ENCODE results near the gene DIDO1. TPM values are rescaled to one million over a fixed set of nuclear protein-coding genes. Genes with fewer than 3 reads are reported as not detected.

DIDO1 gene
- total RNA-seq, 2 donors from 2014 or later, result 58.3 to 65.7 TPM

DNA sequence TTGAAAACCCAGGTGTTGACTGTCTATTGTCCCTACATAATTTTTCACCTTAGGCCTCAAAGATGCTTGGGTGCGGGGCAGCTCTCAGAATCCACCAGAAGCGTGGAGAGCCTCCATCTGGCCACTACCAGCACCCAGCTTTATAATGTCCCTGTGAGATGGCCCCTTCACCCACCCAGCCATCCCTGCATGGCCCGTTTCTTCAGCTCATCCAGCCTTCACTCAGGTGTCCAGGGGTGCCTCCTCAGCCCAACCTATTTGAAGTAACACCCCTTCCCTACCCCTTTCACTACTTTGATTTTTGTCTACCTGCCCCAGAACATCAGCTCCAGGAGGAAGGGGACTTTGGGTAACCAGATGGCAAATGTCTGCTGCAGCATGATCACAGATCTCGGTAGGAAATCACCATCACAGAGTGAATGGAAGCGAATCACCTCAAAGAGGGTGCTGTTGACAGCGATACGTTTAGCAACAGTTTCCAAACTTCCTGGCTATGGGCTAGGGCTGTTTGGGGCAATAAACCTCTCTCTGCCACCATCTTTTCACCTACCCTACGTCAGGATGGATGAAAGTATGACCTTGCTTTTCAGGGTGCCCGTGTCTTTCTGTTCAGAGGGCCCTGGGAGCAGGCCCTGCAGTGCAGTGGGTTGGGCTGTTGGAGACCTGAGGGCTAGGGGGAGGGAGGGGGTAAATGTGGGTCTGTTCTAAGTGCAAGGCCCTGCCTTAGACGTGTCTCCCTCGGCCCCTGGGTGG is 25.0 kb upstream of the DIDO1 start:
- H3K9me3 ChIP-seq (ENCODE audit: control insufficient read depth, low read length, poor library complexity, severe bottlenecking), result no peaks in the 10 kb centered on the region
- peak overlapping the region; percentile 15 for H3K4me3 Mint-ChIP-seq
- H3K4me1 Mint-ChIP-seq, result peaks cover 16% of the 10 kb centered on the region
- H3K27me3 Mint-ChIP-seq, result no peaks in the 10 kb centered on the region
- H3K27ac Mint-ChIP-seq, result no peak overlapping the region
- DNase-seq, result no peak
- H3K36me3 Mint-ChIP-seq (ENCODE audit: low read depth), result no peaks in the 10 kb centered on the region
- no peak for ATAC-seq

DNA sequence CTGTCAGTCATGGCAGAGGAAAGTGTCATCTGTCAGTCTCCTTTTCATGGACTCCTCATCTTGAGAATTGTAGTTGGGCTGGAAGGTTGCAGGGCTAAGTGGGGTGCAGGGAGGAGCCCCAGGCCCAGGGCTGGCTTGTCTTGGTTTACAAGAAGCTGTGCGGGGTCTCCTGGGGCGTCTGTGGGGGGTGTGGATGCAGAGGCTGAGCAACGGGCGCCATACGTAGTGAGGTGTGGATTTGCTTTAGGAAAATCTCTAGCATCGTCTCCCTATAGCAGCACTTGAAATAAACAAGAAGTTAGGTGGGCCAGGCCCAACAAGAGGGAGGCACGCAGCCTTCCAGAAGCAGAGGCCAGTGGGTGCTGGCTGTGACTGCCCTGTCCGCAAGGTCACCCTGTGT is 24.4 kb upstream of the DIDO1 start:
- no peaks in the 10 kb centered on the region for H3K9me3 ChIP-seq (ENCODE audit: control insufficient read depth, low read length, poor library complexity, severe bottlenecking)
- DNase-seq (no peak), ATAC-seq (no peak)
- Mint-ChIP-seq H3K27me3 (no peaks in the 10 kb centered on the region), H3K27ac (no peak overlapping the region), H3K36me3 (ENCODE audit: low read depth) (no peaks in the 10 kb centered on the region), H3K4me3 (no peak overlapping the region), H3K4me1 (peaks cover 16% of the 10 kb centered on the region)

DNA sequence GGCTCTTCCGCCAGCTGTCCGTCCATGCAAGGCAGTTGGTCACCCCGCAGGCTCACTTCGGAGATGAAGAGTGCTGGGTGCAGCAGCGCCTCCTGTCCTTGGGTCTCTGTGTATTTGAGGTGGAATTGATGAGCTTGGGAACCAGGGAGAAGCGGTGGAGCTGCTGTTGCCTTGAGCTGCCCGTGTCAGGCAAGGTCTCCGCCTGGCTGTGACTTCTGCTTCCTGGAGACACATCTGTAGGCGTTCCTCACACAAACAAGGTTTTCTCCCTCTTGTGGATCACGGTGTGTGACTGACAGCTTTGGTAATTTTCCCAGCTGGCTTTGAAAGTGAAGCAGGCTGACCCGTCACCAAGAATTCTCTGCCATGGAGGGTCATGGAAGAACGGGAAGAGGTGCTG is 23.7 kb upstream of the DIDO1 start:
- no peaks in the 10 kb centered on the region for H3K36me3 Mint-ChIP-seq (ENCODE audit: low read depth)

DNA sequence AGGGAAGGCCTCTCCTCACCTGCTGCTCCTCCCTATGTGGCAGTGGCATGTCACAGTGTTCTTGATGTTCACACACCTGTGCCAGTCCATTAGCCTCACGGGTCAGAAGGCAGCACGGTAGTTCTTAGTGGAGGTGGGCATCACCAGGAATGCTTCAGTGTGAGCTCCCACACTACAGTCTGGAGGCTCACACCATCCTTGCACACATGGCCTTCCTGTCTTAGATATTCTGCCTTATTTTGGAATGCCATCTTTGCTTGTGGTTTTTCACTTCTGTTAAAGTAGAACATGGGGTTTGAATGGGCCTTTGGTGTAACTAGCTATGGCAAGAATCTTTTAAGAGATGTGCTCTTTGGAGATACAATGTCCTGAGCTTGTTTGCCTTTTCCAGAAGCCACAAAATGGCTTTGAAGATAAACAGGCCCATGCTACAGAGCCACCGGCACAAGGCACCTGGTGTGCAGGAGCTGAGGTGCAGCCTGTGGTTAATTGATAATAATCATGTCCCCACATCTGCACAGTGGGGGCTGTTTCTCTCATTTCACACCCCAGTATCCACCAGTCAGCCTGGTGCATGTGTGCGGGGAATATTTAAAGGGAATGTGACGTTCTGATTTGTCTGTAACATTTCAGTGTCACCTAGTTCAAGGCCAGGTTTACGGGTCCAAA is 23.0 kb upstream of the DIDO1 start:
- H3K9me3 ChIP-seq (ENCODE audit: control insufficient read depth, low read length, poor library complexity, severe bottlenecking), result no peaks in the 10 kb centered on the region
- peaks cover 17% of the 10 kb centered on the region for H3K4me1 Mint-ChIP-seq
- H3K27me3 Mint-ChIP-seq, result no peaks in the 10 kb centered on the region
- H3K36me3 Mint-ChIP-seq (ENCODE audit: low read depth), result no peaks in the 10 kb centered on the region
- no peak for ATAC-seq
- no peak overlapping the region for H3K4me3 Mint-ChIP-seq
- no peak for DNase-seq
- no peak overlapping the region for H3K27ac Mint-ChIP-seq

More for the DNA sequence above, 23.7 kb upstream of the DIDO1 start:
- Mint-ChIP-seq H3K27ac (no peak overlapping the region), H3K4me3 (no peak overlapping the region), H3K27me3 (no peaks in the 10 kb centered on the region), H3K4me1 (peaks cover 16% of the 10 kb centered on the region)
- ATAC-seq (no peak), DNase-seq (no peak)
- no peaks in the 10 kb centered on the region for H3K9me3 ChIP-seq (ENCODE audit: control insufficient read depth, low read length, poor library complexity, severe bottlenecking)

DNA sequence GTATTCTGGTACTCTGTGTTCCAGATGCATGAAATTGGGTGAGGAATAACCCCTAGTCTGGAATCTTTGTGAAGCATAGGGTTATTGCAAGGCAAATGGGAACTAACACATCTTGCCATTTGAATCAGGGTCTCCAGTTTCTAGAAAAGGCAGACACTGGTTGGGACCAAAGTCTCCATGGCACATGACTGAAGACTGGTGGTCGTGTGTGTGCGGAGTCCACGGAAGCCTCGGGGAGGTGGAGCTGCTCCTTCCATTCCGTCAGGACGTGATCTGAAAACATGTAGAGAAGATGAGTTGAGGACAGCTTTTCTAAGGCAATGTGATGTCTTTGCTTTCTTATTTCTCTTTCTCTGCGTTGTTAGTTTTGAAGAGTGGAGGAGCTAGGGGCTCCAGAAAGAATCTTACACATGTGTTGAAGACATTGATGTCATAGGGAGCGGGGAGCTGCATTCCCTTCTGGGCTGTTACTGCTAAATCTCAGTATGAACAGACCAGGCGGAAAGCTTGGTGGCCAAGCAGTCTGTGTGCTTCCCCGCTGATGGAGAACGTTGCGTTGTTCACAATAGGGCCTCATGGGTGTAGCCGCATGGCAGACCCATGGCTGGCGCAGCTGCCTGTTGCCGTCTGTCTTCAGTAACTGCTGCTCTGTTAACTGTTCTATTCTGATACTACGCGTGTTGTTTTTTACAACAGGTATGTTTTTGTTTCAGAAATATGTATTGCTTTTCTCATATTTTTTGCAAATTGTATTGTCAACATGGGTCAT is 21.4 kb upstream of the DIDO1 start:
- peaks cover 13% of the 10 kb centered on the region for H3K4me1 Mint-ChIP-seq
- no peaks in the 10 kb centered on the region for H3K9me3 ChIP-seq (ENCODE audit: control insufficient read depth, low read length, poor library complexity, severe bottlenecking)
- H3K36me3 Mint-ChIP-seq (ENCODE audit: low read depth), result no peaks in the 10 kb centered on the region
- no peaks in the 10 kb centered on the region for H3K27me3 Mint-ChIP-seq
- H3K27ac Mint-ChIP-seq, result no peak overlapping the region
- DNase-seq, result no peak
- H3K4me3 Mint-ChIP-seq, result no peak overlapping the region
- ATAC-seq, result no peak

DNA sequence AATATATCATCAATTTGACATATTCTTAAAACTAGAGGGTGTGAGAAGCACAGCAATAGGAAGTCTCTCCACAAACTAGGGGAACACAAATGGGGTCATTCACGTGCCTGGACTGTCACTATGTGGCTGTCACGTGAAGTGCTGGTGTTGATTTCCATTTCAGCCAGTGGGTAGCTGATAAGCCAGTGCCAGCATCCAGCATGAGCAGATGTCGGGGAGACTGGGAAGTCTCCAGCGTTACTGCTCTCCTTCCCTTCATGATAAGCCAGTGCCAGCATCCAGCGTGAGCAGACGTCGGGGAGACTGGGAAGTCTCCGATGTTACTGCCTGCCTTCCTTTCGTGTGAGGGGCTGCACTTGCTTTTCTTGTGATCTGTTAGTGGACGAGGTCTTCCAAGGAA is 20.6 kb upstream of the DIDO1 start:
- H3K27me3 Mint-ChIP-seq, result no peaks in the 10 kb centered on the region
- H3K4me3 Mint-ChIP-seq, result no peak overlapping the region
- no peak for ATAC-seq
- peaks cover 14% of the 10 kb centered on the region for H3K4me1 Mint-ChIP-seq
- no peaks in the 10 kb centered on the region for H3K9me3 ChIP-seq (ENCODE audit: control insufficient read depth, low read length, poor library complexity, severe bottlenecking)
- DNase-seq, result no peak
- no peak overlapping the region for H3K27ac Mint-ChIP-seq
- no peaks in the 10 kb centered on the region for H3K36me3 Mint-ChIP-seq (ENCODE audit: low read depth)

DNA sequence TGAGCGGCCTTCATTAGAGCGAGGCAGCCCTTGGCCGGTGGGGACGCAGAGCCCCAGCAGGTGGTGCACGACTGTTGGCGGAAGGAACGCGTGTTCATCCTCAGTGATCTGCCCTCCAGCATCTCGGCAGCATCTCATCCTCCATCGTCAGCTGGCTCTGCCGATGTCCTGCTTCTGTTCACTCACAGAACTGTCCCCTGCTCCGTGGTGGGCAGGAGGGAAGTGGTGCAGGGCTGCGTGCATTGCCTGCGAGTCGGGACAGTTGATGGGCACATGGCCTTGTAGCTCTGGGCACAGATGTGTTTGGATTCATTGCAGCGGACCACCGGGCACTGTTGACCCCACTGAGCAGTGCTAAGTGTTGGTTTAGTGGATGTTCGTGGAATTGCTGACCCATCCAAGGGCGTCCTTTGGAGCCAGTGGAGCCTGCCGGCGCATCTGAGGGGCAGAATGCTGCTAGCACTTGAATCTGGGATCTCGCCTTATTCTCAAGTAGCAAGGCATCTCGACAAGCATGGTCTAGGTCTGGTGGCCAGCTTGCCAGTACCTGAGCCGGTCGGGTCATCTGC is 19.6 kb upstream of the DIDO1 start:
- no peak overlapping the region for H3K27ac Mint-ChIP-seq
- DNase-seq (no peak), ATAC-seq (no peak)
- H3K4me1 Mint-ChIP-seq, result peaks cover 18% of the 10 kb centered on the region
- H3K27me3 Mint-ChIP-seq, result no peaks in the 10 kb centered on the region
- no peak overlapping the region for H3K4me3 Mint-ChIP-seq
- H3K36me3 Mint-ChIP-seq (ENCODE audit: low read depth), result no peaks in the 10 kb centered on the region
- H3K9me3 ChIP-seq (ENCODE audit: control insufficient read depth, low read length, poor library complexity, severe bottlenecking), result no peaks in the 10 kb centered on the region

DNA sequence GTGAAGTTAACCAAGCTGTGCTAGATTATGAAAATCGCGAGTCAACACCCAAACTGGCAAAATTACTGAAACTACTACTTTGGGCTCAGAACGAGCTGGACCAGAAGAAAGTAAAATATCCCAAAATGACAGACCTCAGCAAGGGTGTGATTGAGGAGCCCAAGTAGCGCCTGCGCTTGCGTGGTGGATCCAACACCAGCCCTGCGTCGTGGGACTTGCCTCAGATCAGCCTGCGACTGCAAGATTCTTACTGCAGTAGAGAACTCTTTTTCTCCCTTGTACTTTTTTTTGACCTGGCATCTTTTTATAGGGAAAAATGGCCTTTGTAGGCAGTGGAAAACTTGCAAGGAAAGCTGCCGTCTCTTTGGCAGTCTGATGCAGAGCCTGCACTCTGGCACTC is 18.4 kb upstream of the DIDO1 start:
- Mint-ChIP-seq H3K4me1 (peaks cover 19% of the 10 kb centered on the region), H3K36me3 (ENCODE audit: low read depth) (no peaks in the 10 kb centered on the region), H3K4me3 (no peak overlapping the region), H3K27me3 (no peaks in the 10 kb centered on the region), H3K27ac (no peak overlapping the region)
- no peaks in the 10 kb centered on the region for H3K9me3 ChIP-seq (ENCODE audit: control insufficient read depth, low read length, poor library complexity, severe bottlenecking)
- DNase-seq (no peak), ATAC-seq (no peak)

DNA sequence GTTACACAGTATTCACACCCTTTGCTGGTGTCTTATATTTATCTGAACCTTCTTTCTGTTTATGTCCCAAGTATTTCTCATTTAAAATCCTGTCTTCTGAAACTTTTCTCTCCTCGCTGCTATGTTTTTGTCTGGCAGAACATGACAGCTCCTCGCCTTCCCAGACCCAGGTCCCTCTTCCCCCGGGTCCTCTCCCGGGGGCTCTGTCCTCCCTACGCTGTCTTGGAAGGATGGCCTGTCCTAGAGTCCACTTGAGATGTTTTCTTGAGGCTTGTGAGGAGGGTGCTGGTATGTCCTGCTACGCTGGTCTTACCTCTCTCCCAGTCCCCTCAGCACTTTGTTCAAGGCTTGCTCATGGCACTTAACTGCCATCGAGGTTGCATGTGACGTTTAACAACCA is 17.9 kb upstream of the DIDO1 start:
- Mint-ChIP-seq H3K4me3 (no peak overlapping the region), H3K36me3 (ENCODE audit: low read depth) (no peaks in the 10 kb centered on the region), H3K27me3 (no peaks in the 10 kb centered on the region), H3K4me1 (peaks cover 23% of the 10 kb centered on the region), H3K27ac (peak overlapping the region; percentile 54)
- DNase-seq (no peak), ATAC-seq (no peak)
- no peaks in the 10 kb centered on the region for H3K9me3 ChIP-seq (ENCODE audit: control insufficient read depth, low read length, poor library complexity, severe bottlenecking)

DNA sequence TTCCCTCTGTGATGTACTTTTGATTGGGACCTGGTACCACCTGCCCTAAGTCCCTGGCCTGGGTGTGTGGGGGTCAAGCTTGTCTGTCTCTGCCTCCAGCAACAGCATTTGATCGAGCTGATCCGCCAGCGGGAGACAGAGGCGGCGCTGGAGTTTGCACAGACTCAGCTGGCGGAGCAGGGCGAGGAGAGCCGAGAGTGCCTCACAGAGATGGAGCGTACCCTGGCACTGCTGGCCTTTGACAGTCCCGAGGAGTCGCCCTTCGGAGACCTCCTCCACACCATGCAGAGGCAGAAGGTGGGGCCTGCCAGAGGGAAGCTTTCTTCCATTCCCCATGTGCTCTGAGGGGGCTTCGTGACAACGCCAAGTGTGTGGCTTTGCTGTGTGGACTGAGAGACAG is 17.1 kb upstream of the DIDO1 start:
- no peaks in the 10 kb centered on the region for H3K9me3 ChIP-seq (ENCODE audit: control insufficient read depth, low read length, poor library complexity, severe bottlenecking)
- ATAC-seq (no peak), DNase-seq (no peak)
- H3K4me1 Mint-ChIP-seq, result peaks cover 30% of the 10 kb centered on the region
- no peak overlapping the region for H3K4me3 Mint-ChIP-seq
- H3K27me3 Mint-ChIP-seq, result no peaks in the 10 kb centered on the region
- H3K36me3 Mint-ChIP-seq (ENCODE audit: low read depth), result no peaks in the 10 kb centered on the region
- no peak overlapping the region for H3K27ac Mint-ChIP-seq

DNA sequence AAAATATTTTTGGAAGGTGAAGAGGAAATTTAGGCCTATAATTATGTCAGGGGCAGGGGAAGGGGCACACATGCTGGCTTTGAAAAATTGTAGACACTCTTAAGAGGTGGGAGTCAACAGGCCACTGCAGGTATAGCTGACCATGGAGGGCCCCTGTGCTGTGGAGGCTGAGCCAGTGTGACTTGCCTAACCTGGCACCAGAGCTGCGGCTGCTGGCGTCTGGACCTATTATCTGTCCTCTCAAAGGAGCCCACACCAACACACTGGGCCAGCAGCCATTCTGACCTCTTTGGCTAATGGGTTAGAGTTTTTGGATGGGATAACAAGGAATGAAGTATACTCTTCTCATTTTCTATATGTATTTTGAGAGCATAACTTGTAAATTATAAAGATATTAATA is 16.2 kb upstream of the DIDO1 start:
- H3K4me1 Mint-ChIP-seq, result peaks cover 31% of the 10 kb centered on the region
- ATAC-seq, result no peak
- DNase-seq, result no peak
- no peaks in the 10 kb centered on the region for H3K36me3 Mint-ChIP-seq (ENCODE audit: low read depth)
- no peaks in the 10 kb centered on the region for H3K9me3 ChIP-seq (ENCODE audit: control insufficient read depth, low read length, poor library complexity, severe bottlenecking)
- H3K27me3 Mint-ChIP-seq, result no peaks in the 10 kb centered on the region
- no peak overlapping the region for H3K4me3 Mint-ChIP-seq
- no peak overlapping the region for H3K27ac Mint-ChIP-seq

DNA sequence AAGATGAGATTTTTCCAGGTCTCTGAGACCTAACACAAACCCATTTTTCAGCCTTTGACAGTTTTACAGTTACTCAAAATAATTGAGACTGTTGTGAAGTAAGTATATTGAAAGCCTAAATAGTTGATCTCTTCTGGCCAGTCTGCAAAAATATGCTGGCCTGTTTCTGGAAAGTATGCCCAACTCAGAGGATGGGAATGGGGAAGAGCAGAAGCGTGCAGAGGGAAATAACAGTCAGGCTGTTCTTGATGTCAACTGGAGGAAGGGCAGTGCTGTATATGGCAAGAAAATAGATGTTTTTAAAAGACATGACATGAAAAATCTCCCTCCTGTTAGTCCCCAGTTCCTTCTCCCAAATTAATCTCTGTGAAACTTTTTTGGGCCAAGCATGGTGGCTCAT is 15.5 kb upstream of the DIDO1 start:
- DNase-seq, result no peak
- Mint-ChIP-seq H3K27me3 (no peaks in the 10 kb centered on the region), H3K4me3 (no peak overlapping the region), H3K36me3 (ENCODE audit: low read depth) (no peaks in the 10 kb centered on the region), H3K4me1 (peaks cover 33% of the 10 kb centered on the region), H3K27ac (peak overlapping the region; percentile 21)
- no peaks in the 10 kb centered on the region for H3K9me3 ChIP-seq (ENCODE audit: control insufficient read depth, low read length, poor library complexity, severe bottlenecking)
- ATAC-seq, result no peak

DNA sequence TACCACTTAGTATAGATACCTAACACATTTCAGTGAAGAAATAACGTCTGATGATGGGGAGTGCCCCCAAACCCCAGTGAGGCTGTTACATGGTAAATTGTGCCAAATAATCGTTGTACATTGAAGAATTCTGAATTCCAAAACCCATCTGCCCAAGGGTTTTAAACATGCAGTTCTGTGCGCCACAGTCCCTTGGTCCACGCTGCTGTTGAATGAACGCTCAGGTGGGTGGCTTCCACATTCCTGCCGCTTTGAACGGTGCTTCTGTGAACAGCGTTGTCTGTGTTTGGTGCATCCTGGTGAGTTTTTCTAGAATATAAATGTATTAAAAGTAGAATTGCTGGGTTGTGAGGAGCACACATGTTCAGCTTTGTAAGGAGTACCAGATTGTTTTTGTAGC is 14.6 kb upstream of the DIDO1 start:
- no peaks in the 10 kb centered on the region for H3K36me3 Mint-ChIP-seq (ENCODE audit: low read depth)
- DNase-seq (no peak), ATAC-seq (no peak)
- peaks cover 34% of the 10 kb centered on the region for H3K4me1 Mint-ChIP-seq
- peak overlapping the region; percentile 55 for H3K4me3 Mint-ChIP-seq
- H3K27ac Mint-ChIP-seq, result no peak overlapping the region
- no peaks in the 10 kb centered on the region for H3K27me3 Mint-ChIP-seq
- H3K9me3 ChIP-seq (ENCODE audit: control insufficient read depth, low read length, poor library complexity, severe bottlenecking), result no peaks in the 10 kb centered on the region
